ENCODE measurements around the gene FTO.
A peak's percentile ranks its signal among the peaks of the same experiment; 100 is the strongest.

FTO gene

GRCh38 chr16:54193013-54193664 is 489.2 kb downstream of the FTO start:
- POLR2A ChIA-PET = no interaction called here

GRCh38 chr16:54193665-54194333 is 489.8 kb downstream of the FTO start:
- DNase-seq (ENCODE audit: low read depth, low spot score) = no peak
- H3K4me3 ChIP-seq (ENCODE audit: low read depth, low read length) = peak overlapping the region; percentile 32
- POLR2A ChIA-PET = no interaction called here
- CTCF ChIA-PET = interaction anchor here (1.0 kb wide), 1 partner anchor 10 kb away, joined by 3 read pairs; no protein-coding TSS in a partner anchor
- TF ChIP-seq, protein P1, sequence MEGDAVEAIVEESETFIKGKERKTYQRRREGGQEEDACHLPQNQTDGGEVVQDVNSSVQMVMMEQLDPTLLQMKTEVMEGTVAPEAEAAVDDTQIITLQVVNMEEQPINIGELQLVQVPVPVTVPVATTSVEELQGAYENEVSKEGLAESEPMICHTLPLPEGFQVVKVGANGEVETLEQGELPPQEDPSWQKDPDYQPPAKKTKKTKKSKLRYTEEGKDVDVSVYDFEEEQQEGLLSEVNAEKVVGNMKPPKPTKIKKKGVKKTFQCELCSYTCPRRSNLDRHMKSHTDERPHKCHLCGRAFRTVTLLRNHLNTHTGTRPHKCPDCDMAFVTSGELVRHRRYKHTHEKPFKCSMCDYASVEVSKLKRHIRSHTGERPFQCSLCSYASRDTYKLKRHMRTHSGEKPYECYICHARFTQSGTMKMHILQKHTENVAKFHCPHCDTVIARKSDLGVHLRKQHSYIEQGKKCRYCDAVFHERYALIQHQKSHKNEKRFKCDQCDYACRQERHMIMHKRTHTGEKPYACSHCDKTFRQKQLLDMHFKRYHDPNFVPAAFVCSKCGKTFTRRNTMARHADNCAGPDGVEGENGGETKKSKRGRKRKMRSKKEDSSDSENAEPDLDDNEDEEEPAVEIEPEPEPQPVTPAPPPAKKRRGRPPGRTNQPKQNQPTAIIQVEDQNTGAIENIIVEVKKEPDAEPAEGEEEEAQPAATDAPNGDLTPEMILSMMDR (IDR thresholded peaks at IDR 0.05; ENCODE audit: insufficient read depth, low read length, missing control alignments) = peak; percentile 96

More at GRCh38 chr16:54193013-54193664, 489.2 kb downstream of the FTO start:
- no peak for DNase-seq (ENCODE audit: low read depth, low spot score)
- H3K4me3 ChIP-seq (ENCODE audit: low read depth, low read length) = no peak overlapping the region
- CTCF ChIA-PET = interaction anchor here (0.9 to 1.0 kb wide), 3 partner anchors 10 to 19 kb away, joined by 3 to 6 read pairs (median 3); no protein-coding TSS in a partner anchor
- TF ChIP-seq, protein P1 (IDR thresholded peaks at IDR 0.05; ENCODE audit: insufficient read depth, low read length, missing control alignments) = no peak

DNA sequence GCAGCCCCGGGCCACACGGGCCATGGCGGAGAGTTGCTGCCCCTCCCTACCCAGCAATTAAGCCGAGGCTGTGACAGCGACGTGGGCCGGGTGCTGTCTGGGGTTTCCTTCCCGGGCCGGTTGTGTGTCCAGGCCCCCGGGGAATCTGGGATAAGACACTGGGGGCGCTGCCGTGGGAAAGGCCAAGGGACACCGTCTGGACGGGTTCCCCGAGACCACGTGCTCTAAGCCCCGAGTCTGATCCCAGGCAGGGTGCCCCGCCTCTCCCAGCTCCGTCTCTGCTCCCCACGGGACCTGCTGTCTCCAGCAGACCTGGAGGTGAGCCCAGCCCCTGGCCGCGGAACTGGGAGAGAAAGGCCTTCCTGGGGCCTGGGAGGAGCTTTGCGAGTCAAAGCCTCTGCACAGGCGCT is 490.4 kb downstream of the FTO start:
- ChIA-PET POLR2A (no interaction called here), CTCF (interaction anchor here (1.0 kb wide), 1 partner anchor 426 kb away, joined by 3 read pairs; no protein-coding TSS in a partner anchor)
- H3K4me3 ChIP-seq (ENCODE audit: low read depth, low read length) = no peak overlapping the region
- no peak for DNase-seq (ENCODE audit: low read depth, low spot score)
- TF ChIP-seq, protein P1 (IDR thresholded peaks at IDR 0.05; ENCODE audit: insufficient read depth, low read length, missing control alignments) = no peak

DNA sequence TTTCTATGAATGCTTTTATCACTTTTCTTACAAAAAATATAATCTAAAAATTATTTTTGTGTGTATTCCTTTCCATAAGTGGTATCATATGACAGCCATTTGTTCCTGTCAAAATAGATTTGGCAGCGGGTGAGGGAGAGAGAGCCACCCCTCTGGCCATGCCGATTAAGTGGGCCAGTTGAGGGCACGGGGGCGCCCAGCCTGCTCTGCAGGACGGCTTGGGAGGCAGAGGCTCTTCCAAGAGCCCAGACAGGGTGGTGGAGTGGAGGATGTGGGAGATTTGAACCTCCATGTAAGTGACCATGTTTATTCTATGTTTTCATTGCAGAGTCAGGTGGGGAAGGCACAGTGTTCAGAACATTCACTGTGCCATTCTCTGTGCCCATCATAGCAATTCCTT is 493.8 kb downstream of the FTO start:
- CTCF ChIA-PET = no interaction called here
- TF ChIP-seq, protein P1 (IDR thresholded peaks at IDR 0.05; ENCODE audit: insufficient read depth, low read length, missing control alignments) = no peak
- H3K4me3 ChIP-seq (ENCODE audit: low read depth, low read length) = no peak overlapping the region
- no peak for DNase-seq (ENCODE audit: low read depth, low spot score)
- POLR2A ChIA-PET = no interaction called here

DNA sequence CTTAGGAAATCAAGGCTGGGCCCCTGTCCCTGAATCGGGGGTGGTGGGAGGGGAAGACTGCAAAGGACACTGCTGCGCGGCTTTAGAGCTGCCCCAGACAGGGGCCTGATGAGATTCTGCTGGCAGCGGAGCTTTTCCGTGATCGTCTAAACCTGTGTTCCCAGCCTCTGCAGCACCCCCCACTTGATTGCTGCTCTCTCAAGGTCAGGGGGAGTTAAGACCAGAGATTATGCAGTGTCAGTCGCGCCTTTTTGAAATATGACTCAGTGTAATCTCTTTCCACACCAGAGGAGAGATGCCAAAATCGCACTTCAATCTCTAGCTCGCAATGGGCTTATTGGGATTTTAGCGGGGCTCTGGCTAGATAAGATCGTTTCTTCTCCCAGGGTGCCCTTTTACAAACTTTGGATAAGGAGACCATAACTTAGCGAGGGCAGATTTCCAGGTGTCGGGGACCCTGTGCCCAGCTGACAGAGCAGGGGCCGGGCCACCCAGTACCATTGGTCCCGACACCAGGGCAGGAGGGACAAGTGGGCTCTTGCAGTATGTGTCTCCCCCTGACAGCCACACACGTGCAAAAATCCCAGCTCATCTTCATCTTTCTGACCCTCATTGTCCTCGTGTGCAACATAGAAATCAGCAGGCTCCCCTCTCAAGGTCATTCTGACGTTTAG is 495.7 kb downstream of the FTO start:
- TF ChIP-seq, protein P1 (IDR thresholded peaks at IDR 0.05; ENCODE audit: insufficient read depth, low read length, missing control alignments) = no peak
- no peak for DNase-seq (ENCODE audit: low read depth, low spot score)
- no peak overlapping the region for H3K4me3 ChIP-seq (ENCODE audit: low read depth, low read length)
- ChIA-PET CTCF (no interaction called here), POLR2A (no interaction called here)

DNA sequence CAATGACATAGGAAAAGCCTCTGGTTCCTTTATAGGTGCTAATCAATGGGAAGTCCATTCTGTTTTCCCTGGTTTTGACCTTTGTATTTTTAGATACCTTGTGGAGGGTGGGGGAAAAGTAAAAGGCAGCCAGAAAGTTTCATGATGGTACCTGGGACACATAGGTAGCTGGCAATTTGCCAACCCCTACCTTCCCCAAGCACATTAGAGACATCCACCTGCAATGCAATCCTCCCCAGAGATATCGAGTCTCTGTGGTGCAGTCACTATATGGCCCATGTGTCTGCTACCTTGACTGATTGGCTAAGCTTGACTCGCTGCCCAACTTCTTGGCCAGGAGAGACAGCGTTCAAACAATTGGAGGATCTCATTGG is 496.2 kb downstream of the FTO start:
- TF ChIP-seq, protein P1 (IDR thresholded peaks at IDR 0.05; ENCODE audit: insufficient read depth, low read length, missing control alignments) = no peak
- CTCF ChIA-PET = no interaction called here
- DNase-seq (ENCODE audit: low read depth, low spot score) = no peak
- POLR2A ChIA-PET = no interaction called here
- H3K4me3 ChIP-seq (ENCODE audit: low read depth, low read length) = no peak overlapping the region
